ENCODE results near the gene ZNF770. TPM values are rescaled to one million over a fixed set of nuclear protein-coding genes. Genes with fewer than 3 reads are reported as not detected.

The ZNF770 gene
- total and polyA plus RNA-seq, 9 of the 15 experiments (the other 6 are each of a cell fraction or from before 2014, with no cell fraction given) = 3.4 to 50.8 (median 40.3) TPM

DNA sequence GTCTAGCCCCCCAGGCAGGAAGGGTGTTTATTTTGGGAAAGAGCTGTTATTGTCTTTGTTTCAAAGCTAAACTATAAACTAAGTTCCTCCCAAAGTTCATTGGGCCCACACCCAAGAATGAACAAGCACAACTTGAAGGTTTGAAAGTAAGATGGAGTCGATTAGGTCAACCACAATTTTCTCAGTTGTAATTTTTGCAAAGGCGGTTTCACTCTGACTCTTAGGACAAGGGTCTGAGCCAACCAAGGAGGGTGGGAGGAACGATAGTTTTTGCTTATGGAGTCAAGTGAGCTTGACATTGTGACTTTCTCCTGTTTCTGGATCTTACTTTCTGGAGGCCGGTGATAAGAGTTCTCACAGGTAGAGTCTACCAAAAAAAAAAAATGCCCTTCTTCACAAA, 5.8 kb upstream of the ZNF770 start (continued):
- TF ChIP-seq, protein P1, sequence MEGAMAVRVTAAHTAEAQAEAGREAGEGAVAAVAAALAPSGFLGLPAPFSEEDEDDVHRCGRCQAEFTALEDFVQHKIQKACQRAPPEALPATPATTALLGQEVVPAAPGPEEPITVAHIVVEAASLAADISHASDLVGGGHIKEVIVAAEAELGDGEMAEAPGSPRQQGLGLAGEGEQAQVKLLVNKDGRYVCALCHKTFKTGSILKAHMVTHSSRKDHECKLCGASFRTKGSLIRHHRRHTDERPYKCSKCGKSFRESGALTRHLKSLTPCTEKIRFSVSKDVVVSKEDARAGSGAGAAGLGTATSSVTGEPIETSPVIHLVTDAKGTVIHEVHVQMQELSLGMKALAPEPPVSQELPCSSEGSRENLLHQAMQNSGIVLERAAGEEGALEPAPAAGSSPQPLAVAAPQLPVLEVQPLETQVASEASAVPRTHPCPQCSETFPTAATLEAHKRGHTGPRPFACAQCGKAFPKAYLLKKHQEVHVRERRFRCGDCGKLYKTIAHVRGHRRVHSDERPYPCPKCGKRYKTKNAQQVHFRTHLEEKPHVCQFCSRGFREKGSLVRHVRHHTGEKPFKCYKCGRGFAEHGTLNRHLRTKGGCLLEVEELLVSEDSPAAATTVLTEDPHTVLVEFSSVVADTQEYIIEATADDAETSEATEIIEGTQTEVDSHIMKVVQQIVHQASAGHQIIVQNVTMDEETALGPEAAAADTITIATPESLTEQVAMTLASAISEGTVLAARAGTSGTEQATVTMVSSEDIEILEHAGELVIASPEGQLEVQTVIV (CRISPR knock-in tag; IDR thresholded peaks at IDR 0.05; ENCODE audit: borderline replicate concordance) = no peak
- TF ChIP-seq, protein P2, sequence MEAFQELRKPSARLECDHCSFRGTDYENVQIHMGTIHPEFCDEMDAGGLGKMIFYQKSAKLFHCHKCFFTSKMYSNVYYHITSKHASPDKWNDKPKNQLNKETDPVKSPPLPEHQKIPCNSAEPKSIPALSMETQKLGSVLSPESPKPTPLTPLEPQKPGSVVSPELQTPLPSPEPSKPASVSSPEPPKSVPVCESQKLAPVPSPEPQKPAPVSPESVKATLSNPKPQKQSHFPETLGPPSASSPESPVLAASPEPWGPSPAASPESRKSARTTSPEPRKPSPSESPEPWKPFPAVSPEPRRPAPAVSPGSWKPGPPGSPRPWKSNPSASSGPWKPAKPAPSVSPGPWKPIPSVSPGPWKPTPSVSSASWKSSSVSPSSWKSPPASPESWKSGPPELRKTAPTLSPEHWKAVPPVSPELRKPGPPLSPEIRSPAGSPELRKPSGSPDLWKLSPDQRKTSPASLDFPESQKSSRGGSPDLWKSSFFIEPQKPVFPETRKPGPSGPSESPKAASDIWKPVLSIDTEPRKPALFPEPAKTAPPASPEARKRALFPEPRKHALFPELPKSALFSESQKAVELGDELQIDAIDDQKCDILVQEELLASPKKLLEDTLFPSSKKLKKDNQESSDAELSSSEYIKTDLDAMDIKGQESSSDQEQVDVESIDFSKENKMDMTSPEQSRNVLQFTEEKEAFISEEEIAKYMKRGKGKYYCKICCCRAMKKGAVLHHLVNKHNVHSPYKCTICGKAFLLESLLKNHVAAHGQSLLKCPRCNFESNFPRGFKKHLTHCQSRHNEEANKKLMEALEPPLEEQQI (IDR thresholded peaks at IDR 0.05) = no peak
- TF ChIP-seq, protein P3, sequence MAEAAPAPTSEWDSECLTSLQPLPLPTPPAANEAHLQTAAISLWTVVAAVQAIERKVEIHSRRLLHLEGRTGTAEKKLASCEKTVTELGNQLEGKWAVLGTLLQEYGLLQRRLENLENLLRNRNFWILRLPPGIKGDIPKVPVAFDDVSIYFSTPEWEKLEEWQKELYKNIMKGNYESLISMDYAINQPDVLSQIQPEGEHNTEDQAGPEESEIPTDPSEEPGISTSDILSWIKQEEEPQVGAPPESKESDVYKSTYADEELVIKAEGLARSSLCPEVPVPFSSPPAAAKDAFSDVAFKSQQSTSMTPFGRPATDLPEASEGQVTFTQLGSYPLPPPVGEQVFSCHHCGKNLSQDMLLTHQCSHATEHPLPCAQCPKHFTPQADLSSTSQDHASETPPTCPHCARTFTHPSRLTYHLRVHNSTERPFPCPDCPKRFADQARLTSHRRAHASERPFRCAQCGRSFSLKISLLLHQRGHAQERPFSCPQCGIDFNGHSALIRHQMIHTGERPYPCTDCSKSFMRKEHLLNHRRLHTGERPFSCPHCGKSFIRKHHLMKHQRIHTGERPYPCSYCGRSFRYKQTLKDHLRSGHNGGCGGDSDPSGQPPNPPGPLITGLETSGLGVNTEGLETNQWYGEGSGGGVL (CRISPR knock-in tag; IDR thresholded peaks at IDR 0.05) = peak; percentile 71
- TF ChIP-seq, protein P4, sequence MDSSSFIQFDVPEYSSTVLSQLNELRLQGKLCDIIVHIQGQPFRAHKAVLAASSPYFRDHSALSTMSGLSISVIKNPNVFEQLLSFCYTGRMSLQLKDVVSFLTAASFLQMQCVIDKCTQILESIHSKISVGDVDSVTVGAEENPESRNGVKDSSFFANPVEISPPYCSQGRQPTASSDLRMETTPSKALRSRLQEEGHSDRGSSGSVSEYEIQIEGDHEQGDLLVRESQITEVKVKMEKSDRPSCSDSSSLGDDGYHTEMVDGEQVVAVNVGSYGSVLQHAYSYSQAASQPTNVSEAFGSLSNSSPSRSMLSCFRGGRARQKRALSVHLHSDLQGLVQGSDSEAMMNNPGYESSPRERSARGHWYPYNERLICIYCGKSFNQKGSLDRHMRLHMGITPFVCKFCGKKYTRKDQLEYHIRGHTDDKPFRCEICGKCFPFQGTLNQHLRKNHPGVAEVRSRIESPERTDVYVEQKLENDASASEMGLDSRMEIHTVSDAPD (CRISPR knock-in tag; IDR thresholded peaks at IDR 0.05) = peak; percentile 75; the same call in 1 of the 2 replicates
- TF ChIP-seq ZNF695 (CRISPR knock-in tag; IDR thresholded peaks at IDR 0.05) (no peak), RFX5 (IDR thresholded peaks at IDR 0.05; ENCODE audit: low read depth, low read length) (no peak), MECOM (CRISPR knock-in tag; IDR thresholded peaks at IDR 0.05) (peak; percentile 78), GTF2A2 (tag; IDR thresholded peaks at IDR 0.05) (peak; percentile 93), SRF (CRISPR knock-in tag; IDR thresholded peaks at IDR 0.05) (no peak), NR2C1 (IDR thresholded peaks at IDR 0.05) (no peak), NR2C1 (tag; IDR thresholded peaks at IDR 0.05) (peak; percentile 89), ZNF584 (CRISPR knock-in tag; IDR thresholded peaks at IDR 0.05; ENCODE audit: low read depth) (peak; percentile 96), SMAD3 (CRISPR knock-in tag; conservative IDR thresholded peaks at IDR 0.05) (peak; percentile 91), NFIX (CRISPR knock-in tag; IDR thresholded peaks at IDR 0.05; ENCODE audit: low read depth) (no peak), POLR2H (tag; IDR thresholded peaks at IDR 0.05; ENCODE audit: low read depth) (peak; percentile 50; the same call in 1 of the 2 replicates), ZNF232 (CRISPR knock-in tag; IDR thresholded peaks at IDR 0.05) (no peak), ZNF561 (CRISPR knock-in tag; conservative IDR thresholded peaks at IDR 0.05) (peak; percentile 83)
- TF ChIP-seq, protein P5, sequence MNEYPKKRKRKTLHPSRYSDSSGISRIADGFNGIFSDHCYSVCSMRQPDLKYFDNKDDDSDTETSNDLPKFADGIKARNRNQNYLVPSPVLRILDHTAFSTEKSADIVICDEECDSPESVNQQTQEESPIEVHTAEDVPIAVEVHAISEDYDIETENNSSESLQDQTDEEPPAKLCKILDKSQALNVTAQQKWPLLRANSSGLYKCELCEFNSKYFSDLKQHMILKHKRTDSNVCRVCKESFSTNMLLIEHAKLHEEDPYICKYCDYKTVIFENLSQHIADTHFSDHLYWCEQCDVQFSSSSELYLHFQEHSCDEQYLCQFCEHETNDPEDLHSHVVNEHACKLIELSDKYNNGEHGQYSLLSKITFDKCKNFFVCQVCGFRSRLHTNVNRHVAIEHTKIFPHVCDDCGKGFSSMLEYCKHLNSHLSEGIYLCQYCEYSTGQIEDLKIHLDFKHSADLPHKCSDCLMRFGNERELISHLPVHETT (CRISPR knock-in tag; conservative IDR thresholded peaks at IDR 0.05 in 1 of 2, IDR thresholded peaks at IDR 0.05 in 1 of 2) = peak in 1 of 2 experiments; percentile 93; a peak in 2 of 4 replicates

Measured in K562 (cell line).